GM13976 (cell line): Measurements from ENCODE around the gene MC5R.

Experiments used
- DNase-seq: peaks from one replicate; pipeline ENCODE4 v3.0.0; 2012; ENCODE audit warnings: low spot score
- in situ Hi-C: fragments of 300-500 bp; cut with MboI; formaldehyde crosslinking; loops from one replicate; pipeline ENCODE4 v1.12.0; 2022; ENCODE audit warnings: low sequenced_read_pairs, mixed read lengths, inconsistent platforms; ENCODE audit not compliant: unreplicated experiment
- TF ChIP-seq, protein P1 (sequence below): IDR thresholded peaks from 2 replicates; pipeline ENCODE4 v1.5.1; 2012; ENCODE audit warnings: borderline replicate concordance, mild to moderate bottlenecking; ENCODE audit not compliant: insufficient read depth; ENCODE audit errors: extremely low read depth, missing control alignments, control extremely low read depth

Gene MC5R

DNA sequence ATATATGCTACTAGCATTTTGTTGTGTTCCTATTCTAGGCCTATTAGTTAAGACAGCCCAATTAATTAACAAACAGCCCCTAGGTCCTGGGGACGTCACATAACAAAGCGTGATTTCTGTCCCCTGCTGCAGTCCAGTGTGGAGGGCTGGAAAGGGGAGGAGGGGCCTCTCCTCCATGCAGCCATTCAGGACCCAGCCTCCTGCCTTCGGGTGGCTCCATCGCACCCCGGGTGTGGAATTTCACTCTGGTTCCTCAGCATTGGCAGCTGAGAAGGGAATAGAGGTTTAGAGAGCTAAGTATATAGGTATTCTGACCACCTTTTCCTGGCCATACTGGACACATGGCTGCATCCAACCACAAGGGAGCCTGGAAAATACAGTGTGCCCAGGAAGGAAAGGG lies 49.0 kb downstream of the MC5R start:
- in situ Hi-C loops, result no loop called here
- DNase-seq, result no peak
- TF ChIP-seq, protein P1, sequence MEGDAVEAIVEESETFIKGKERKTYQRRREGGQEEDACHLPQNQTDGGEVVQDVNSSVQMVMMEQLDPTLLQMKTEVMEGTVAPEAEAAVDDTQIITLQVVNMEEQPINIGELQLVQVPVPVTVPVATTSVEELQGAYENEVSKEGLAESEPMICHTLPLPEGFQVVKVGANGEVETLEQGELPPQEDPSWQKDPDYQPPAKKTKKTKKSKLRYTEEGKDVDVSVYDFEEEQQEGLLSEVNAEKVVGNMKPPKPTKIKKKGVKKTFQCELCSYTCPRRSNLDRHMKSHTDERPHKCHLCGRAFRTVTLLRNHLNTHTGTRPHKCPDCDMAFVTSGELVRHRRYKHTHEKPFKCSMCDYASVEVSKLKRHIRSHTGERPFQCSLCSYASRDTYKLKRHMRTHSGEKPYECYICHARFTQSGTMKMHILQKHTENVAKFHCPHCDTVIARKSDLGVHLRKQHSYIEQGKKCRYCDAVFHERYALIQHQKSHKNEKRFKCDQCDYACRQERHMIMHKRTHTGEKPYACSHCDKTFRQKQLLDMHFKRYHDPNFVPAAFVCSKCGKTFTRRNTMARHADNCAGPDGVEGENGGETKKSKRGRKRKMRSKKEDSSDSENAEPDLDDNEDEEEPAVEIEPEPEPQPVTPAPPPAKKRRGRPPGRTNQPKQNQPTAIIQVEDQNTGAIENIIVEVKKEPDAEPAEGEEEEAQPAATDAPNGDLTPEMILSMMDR, result no peak

DNA sequence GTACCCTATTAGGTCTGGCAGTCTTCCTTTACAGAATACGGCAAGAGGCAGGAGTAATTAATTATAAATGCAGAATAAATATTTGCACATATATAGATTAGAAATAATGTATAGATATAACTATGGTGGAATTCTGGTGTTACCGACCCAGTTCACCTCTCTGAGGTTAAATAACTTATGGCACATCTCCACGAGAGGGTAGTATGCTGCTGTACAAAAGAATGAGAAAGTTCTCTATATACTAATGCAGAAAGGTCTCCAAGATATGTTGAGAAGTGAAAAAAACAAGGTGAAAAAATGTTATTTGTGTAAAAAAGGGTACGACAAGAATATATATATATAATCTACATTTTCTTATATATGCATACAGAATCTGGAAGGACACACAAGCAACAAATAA lies 50.6 kb downstream of the MC5R start:
- no peak for DNase-seq
- in situ Hi-C loops, result no loop called here
- TF ChIP-seq, protein P1, result no peak
